ENCODE measurements around the gene SPEF2. TPM values are rescaled to one million over a fixed set of nuclear protein-coding genes. Genes with fewer than 3 reads are reported as not detected.

SPEF2 gene
- total RNA-seq, 2 experiments from 2014 or later, result 5.6 to 14.1 TPM

GRCh38 chr5:35777358-35778087 lies 159.9 kb downstream of the SPEF2 start:
- Mint-ChIP-seq H3K27ac (peak overlapping the region; percentile 77), H3K4me1 (peaks cover 63% of the 10 kb centered on the region), H3K4me3 (no peak overlapping the region), H3K9me3 (ENCODE audit: low read depth) (no peaks in the 10 kb centered on the region), H3K36me3 (peaks cover 3% of the 10 kb centered on the region), H3K27me3 (no peaks in the 10 kb centered on the region)
- DNase-seq, result peak; percentile 82
- CTCF ChIA-PET, result interaction anchor here (0.6 to 8.3 kb wide), 22 partner anchors 8 to 330 kb away, joined by 3 to 106 read pairs (median 4); no protein-coding TSS in a partner anchor
- ATAC-seq, result peak; percentile 69

GRCh38 chr5:35778259-35778769 lies 160.7 kb downstream of the SPEF2 start:
- ATAC-seq, result no peak
- H3K27ac Mint-ChIP-seq, result no peak overlapping the region
- H3K9me3 Mint-ChIP-seq (ENCODE audit: low read depth), result no peaks in the 10 kb centered on the region
- H3K4me1 Mint-ChIP-seq, result peaks cover 64% of the 10 kb centered on the region
- DNase-seq, result no peak
- H3K4me3 Mint-ChIP-seq, result no peak overlapping the region
- H3K27me3 Mint-ChIP-seq, result no peaks in the 10 kb centered on the region
- CTCF ChIA-PET, result interaction anchor here (0.8 to 8.3 kb wide), 20 partner anchors 7 to 331 kb away, joined by 3 to 106 read pairs (median 4); partner anchors contain the start of gene SPEF2
- peaks cover 3% of the 10 kb centered on the region for H3K36me3 Mint-ChIP-seq

- CTCF ChIA-PET, result interaction anchor here (0.9 to 8.3 kb wide), 9 partner anchors 10 to 162 kb away, joined by 3 to 106 read pairs (median 7); partner anchors contain the start of gene SPEF2
- Mint-ChIP-seq H3K4me3 (peak overlapping the region; percentile 25), H3K4me1 (peaks cover 61% of the 10 kb centered on the region), H3K36me3 (peaks cover 2% of the 10 kb centered on the region), H3K27ac (peak overlapping the region; percentile 69), H3K9me3 (ENCODE audit: low read depth) (no peaks in the 10 kb centered on the region), H3K27me3 (no peaks in the 10 kb centered on the region)
- DNase-seq (no peak), ATAC-seq (no peak)
Measured at GRCh38 chr5:35780236-35780635, 162.6 kb downstream of the SPEF2 start.

GRCh38 chr5:35781181-35781790 lies 163.6 kb downstream of the SPEF2 start:
- no peaks in the 10 kb centered on the region for H3K9me3 Mint-ChIP-seq (ENCODE audit: low read depth)
- no peak for ATAC-seq
- H3K4me1 Mint-ChIP-seq, result peaks cover 69% of the 10 kb centered on the region

GRCh38 chr5:35783551-35783950 lies 165.9 kb downstream of the SPEF2 start:
- no peaks in the 10 kb centered on the region for H3K9me3 Mint-ChIP-seq (ENCODE audit: low read depth)
- peaks cover 2% of the 10 kb centered on the region for H3K36me3 Mint-ChIP-seq
- H3K27me3 Mint-ChIP-seq, result no peaks in the 10 kb centered on the region
- H3K27ac Mint-ChIP-seq, result no peak overlapping the region
- peaks cover 70% of the 10 kb centered on the region for H3K4me1 Mint-ChIP-seq
- ATAC-seq (no peak), DNase-seq (no peak)
- H3K4me3 Mint-ChIP-seq, result no peak overlapping the region
- CTCF ChIA-PET, result interaction anchor here (1.0 to 2.6 kb wide), 7 partner anchors 11 to 144 kb away, joined by 3 to 11 read pairs (median 3); no protein-coding TSS in a partner anchor

More at GRCh38 chr5:35781181-35781790, 163.6 kb downstream of the SPEF2 start:
- CTCF ChIA-PET, result interaction anchor here (0.7 to 8.3 kb wide), 10 partner anchors 9 to 163 kb away, joined by 3 to 106 read pairs (median 6); partner anchors contain the start of gene SPEF2
- Mint-ChIP-seq H3K4me3 (peak overlapping the region; percentile 15), H3K27me3 (no peaks in the 10 kb centered on the region), H3K36me3 (peaks cover 2% of the 10 kb centered on the region), H3K27ac (peak overlapping the region; percentile 72)
- no peak for DNase-seq

GRCh38 chr5:35785601-35786085 lies 168.0 kb downstream of the SPEF2 start:
- Mint-ChIP-seq H3K27ac (peak overlapping the region; percentile 90), H3K9me3 (ENCODE audit: low read depth) (no peaks in the 10 kb centered on the region), H3K4me1 (peaks cover 73% of the 10 kb centered on the region), H3K4me3 (peak overlapping the region; percentile 14), H3K27me3 (no peaks in the 10 kb centered on the region), H3K36me3 (peaks cover 2% of the 10 kb centered on the region)
- CTCF ChIA-PET, result interaction anchor here (0.7 to 2.6 kb wide), 12 partner anchors 8 to 167 kb away, joined by 3 to 11 read pairs (median 4); no protein-coding TSS in a partner anchor
- peak; percentile 75 for ATAC-seq
- DNase-seq, result peak; percentile 56

- DNase-seq (no peak), ATAC-seq (no peak)
- Mint-ChIP-seq H3K4me3 (no peak overlapping the region), H3K9me3 (ENCODE audit: low read depth) (no peaks in the 10 kb centered on the region), H3K27me3 (no peaks in the 10 kb centered on the region), H3K4me1 (peaks cover 77% of the 10 kb centered on the region), H3K36me3 (peaks cover 2% of the 10 kb centered on the region), H3K27ac (no peak overlapping the region)
- CTCF ChIA-PET, result no interaction called here
Measured at GRCh38 chr5:35788724-35789123, 171.1 kb downstream of the SPEF2 start.

- H3K4me1 Mint-ChIP-seq, result peaks cover 79% of the 10 kb centered on the region
- no peak for DNase-seq
- peak overlapping the region; percentile 66 for H3K27ac Mint-ChIP-seq
- no peak overlapping the region for H3K4me3 Mint-ChIP-seq
- ATAC-seq, result no peak
- H3K9me3 Mint-ChIP-seq (ENCODE audit: low read depth), result no peaks in the 10 kb centered on the region
- no peaks in the 10 kb centered on the region for H3K27me3 Mint-ChIP-seq
- CTCF ChIA-PET, result interaction anchor here (1.1 to 6.3 kb wide), 8 partner anchors 8 to 172 kb away, joined by 3 to 27 read pairs (median 5); partner anchors contain the start of gene SPEF2
- no peaks in the 10 kb centered on the region for H3K36me3 Mint-ChIP-seq
Measured at GRCh38 chr5:35789732-35790456, 172.2 kb downstream of the SPEF2 start.

GRCh38 chr5:35790457-35790822 lies 172.8 kb downstream of the SPEF2 start:
- Mint-ChIP-seq H3K4me3 (peak overlapping the region; percentile 6), H3K27ac (peak overlapping the region; percentile 66), H3K4me1 (peaks cover 80% of the 10 kb centered on the region), H3K27me3 (no peaks in the 10 kb centered on the region), H3K36me3 (no peaks in the 10 kb centered on the region), H3K9me3 (ENCODE audit: low read depth) (no peaks in the 10 kb centered on the region)
- CTCF ChIA-PET, result interaction anchor here (0.8 to 6.3 kb wide), 9 partner anchors 9 to 173 kb away, joined by 3 to 27 read pairs (median 4); partner anchors contain the start of gene SPEF2
- no peak for ATAC-seq
- no peak for DNase-seq

GRCh38 chr5:35794328-35794619 lies 176.6 kb downstream of the SPEF2 start:
- Mint-ChIP-seq H3K27me3 (no peaks in the 10 kb centered on the region), H3K4me3 (no peak overlapping the region), H3K27ac (peak overlapping the region; percentile 84), H3K36me3 (no peaks in the 10 kb centered on the region), H3K9me3 (ENCODE audit: low read depth) (no peaks in the 10 kb centered on the region), H3K4me1 (peaks cover 76% of the 10 kb centered on the region)
- ATAC-seq (no peak), DNase-seq (no peak)
- CTCF ChIA-PET, result interaction anchor here (1.0 to 6.3 kb wide), 11 partner anchors 10 to 143 kb away, joined by 3 to 27 read pairs (median 5); no protein-coding TSS in a partner anchor

GRCh38 chr5:35794684-35795375 lies 177.2 kb downstream of the SPEF2 start:
- Mint-ChIP-seq H3K36me3 (no peaks in the 10 kb centered on the region), H3K9me3 (ENCODE audit: low read depth) (no peaks in the 10 kb centered on the region), H3K27ac (peak overlapping the region; percentile 84), H3K4me1 (peaks cover 70% of the 10 kb centered on the region), H3K27me3 (no peaks in the 10 kb centered on the region), H3K4me3 (no peak overlapping the region)
- no peak for ATAC-seq
- no peak for DNase-seq
- CTCF ChIA-PET, result interaction anchor here (1.0 to 6.3 kb wide), 10 partner anchors 10 to 144 kb away, joined by 3 to 27 read pairs (median 6); no protein-coding TSS in a partner anchor

GRCh38 chr5:35799181-35799580 lies 181.5 kb downstream of the SPEF2 start:
- ATAC-seq, result no peak
- Mint-ChIP-seq H3K27ac (no peak overlapping the region), H3K27me3 (no peaks in the 10 kb centered on the region), H3K9me3 (ENCODE audit: low read depth) (no peaks in the 10 kb centered on the region), H3K4me1 (peaks cover 55% of the 10 kb centered on the region), H3K36me3 (no peaks in the 10 kb centered on the region), H3K4me3 (no peak overlapping the region)
- no peak for DNase-seq
- CTCF ChIA-PET, result interaction anchor here (1.5 to 3.1 kb wide), 2 partner anchors 11 to 21 kb away, joined by 3 to 16 read pairs; no protein-coding TSS in a partner anchor

Measured in activated CD8-positive, alpha-beta memory T cell treated with anti-CD3 and anti-CD28 coated beads, Interleukin-2, amount 10 ng/mL, durations not matched to agents 7 days and 5 days (primary cell).